Effector CD8-positive, alpha-beta T cell (primary cell): ENCODE measurements around the gene TECR.
"Not testable (repeated sequence)": the region's sequence is repeated elsewhere in the genome, so short reads cannot be mapped to it uniquely, and the experiment has no call there.

Experiments used
- DNase-seq: peaks from one replicate; lab custom pipeline; 2025; lab: John Stamatoyannopoulos, UW

Gene TECR

DNA sequence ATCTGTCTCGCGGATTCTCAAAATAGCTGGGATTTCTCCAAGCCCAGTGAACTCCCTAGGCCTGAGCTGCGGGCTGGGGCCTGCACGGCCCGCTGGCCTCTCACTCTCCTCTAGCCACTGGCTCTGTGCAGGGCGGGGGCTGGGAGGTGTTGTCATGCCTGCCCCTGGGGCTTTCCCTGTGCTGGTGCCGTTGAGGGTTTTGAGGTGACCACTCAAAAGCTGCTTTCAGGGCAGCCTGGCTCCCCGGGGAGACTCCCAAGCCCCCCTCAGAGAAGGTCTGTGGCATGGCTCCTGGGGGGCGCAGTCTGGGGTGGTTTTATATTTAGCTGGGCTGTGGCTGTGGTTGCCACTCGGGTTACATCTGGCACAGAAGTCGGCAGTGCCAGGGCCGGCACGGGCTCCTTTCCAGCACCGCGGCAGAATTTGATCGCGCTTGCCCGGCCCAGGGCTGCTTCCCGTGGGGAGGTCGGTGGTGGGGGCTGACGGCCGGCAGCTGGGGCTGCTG, 32.5 kb downstream of the TECR start:
- DNase-seq = no peak

- no peak for DNase-seq
Observed at GRCh38 chr19:14562660-14563589, 33.5 kb downstream of the TECR start.

DNA sequence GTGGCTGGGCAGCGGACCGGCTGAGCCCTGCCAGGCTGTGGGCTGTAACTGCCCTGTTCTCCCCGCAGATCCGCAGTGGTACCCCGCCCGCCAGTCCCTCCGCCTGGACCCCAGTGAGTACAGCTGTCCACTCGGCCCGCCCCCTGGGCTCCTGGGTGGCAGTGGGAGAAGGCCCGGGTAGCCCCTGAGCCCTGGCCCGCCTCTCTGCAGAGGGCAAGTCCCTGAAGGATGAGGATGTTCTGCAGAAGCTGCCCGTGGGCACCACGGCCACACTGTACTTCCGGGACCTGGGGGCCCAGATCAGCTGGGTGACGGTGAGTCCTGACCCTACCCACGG, 34.2 kb downstream of the TECR start:
- no peak for DNase-seq

- DNase-seq = peak; percentile 28
Observed at GRCh38 chr19:14563989-14564651, 34.7 kb downstream of the TECR start.

- DNase-seq = not testable (repeated sequence)
Observed at GRCh38 chr19:14564652-14565297, 35.4 kb downstream of the TECR start.

DNA sequence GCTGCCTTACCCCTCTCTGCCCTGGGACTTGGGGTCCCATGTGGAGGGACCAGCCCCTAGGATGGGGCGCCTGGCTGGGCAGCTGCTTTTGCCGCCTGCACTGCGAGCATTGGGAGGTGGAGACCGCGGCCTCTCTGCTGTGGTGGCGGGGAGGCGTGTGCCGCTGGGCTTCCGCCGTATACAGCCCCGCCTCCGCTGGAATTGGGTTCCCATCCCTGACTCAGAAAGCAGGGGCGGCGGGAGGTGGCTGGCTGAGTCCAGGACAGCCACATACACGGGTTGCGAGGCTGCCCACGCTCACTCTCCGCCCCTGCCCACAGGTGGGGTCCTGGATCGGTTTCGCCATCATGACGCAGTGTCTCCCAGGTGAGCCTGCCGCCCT, 35.9 kb downstream of the TECR start:
- DNase-seq = no peak

DNA sequence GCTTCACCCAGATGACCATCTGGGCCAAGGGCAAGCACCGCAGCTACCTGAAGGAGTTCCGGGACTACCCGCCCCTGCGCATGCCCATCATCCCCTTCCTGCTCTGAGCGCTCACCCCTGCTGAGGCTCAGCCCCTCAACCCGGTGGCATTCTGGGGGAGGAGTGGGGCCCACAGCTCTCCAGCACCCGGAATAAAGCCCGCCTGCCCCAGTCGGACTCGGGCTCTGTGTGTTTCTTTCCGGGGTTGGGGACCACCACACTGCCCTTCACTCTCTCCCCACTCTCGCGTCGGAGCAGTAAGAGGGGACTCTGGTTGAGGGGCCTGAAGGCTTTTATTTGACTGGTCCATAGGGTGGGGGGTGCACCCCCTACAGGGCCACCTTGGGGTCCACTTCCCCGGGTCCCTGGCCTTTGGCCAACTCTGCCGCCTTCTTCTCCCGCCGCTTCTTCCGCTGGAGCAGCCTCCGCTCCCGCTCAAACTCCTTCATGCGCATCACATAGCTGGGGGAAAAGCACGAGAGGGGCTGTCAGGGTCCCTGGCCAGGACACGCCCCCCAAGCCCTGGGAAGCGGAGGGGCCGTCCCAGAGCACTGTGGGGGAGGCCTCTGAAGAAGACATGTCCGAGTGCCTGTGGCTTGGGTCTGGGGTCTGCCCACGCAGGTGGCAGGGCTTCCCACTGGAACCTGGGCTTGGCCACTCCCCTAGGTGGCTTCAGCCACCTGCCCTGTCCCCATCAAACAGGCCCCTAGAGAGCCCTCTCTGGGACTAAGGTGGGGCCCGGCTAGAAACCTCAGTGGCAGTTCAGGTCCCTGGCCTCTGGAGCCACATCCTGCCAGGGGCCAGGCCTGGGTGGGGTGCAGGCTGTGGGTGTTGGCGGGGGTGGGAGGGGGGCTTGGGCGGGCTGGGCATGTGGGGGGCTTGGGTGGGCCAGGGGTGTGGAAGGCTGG, 36.6 kb downstream of the TECR start:
- DNase-seq = no peak

GRCh38 chr19:14566712-14567077, 37.3 kb downstream of the TECR start:
- DNase-seq = no peak

- no peak for DNase-seq
Observed at GRCh38 chr19:14567079-14567478, 37.7 kb downstream of the TECR start.

DNA sequence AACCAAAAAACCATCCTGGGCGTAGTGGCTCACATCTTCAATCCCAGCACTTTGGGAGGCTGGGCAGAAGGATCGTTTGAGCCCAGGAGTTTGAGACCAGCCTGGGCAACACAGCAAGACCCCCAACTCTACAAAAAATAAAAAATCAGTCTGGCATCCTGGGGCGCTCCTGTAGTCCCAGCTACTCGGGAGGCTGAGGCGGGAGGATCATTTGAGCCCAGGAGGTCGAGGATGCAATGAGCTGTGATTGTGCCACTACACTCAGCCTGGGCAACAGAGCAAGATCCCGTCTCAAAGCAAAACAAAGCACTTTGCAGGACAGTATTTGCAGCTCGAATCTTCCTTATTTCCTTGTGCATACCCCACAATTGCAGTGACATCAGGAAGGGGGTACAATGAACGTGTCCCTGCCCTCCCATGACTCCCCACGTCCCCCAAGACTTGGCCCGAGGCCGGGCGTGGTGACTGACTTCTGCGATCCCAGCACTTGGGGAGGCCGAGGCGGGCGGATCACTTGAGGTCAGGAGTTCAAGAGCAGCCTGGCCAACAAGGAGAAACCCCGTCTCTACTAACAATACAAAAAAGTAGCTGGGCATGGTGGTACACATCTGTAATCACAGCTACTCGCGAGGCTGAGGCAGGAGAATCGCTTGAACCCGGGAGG, 41.6 kb downstream of the TECR start:
- DNase-seq = no peak

GRCh38 chr19:14571695-14572490, 42.5 kb downstream of the TECR start, which contains the start of gene NDUFB7:
NDUFB7 (minus strand) TSS chr19:14572066; CDS start chr19:14572000, 66 bp downstream.
- DNase-seq = peak; percentile 82

- DNase-seq = no peak
Observed at GRCh38 chr19:14575428-14575980, 46.1 kb downstream of the TECR start.

- no peak for DNase-seq
Observed at GRCh38 chr19:14576363-14576762, 47.0 kb downstream of the TECR start.

DNA sequence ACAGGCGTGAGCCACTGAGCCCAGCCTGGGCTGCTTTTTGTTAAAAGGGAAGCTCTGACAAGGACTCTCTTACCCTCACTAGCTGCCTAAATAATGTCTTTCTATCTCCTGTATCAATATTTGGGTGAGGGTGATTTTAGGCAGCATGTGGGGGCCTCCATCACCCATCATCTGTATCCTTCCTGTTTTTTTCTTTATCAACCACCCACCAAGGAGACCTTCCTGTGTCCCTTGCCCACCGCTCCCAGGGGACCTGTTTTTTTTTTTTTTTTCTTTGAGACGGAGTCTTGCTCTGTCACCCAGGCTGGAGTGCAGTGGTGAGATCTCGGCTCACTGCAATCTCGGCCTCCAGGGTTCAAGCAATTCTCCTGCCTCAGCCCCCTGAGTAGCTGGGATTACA, 47.9 kb downstream of the TECR start:
- DNase-seq = no peak

DNA sequence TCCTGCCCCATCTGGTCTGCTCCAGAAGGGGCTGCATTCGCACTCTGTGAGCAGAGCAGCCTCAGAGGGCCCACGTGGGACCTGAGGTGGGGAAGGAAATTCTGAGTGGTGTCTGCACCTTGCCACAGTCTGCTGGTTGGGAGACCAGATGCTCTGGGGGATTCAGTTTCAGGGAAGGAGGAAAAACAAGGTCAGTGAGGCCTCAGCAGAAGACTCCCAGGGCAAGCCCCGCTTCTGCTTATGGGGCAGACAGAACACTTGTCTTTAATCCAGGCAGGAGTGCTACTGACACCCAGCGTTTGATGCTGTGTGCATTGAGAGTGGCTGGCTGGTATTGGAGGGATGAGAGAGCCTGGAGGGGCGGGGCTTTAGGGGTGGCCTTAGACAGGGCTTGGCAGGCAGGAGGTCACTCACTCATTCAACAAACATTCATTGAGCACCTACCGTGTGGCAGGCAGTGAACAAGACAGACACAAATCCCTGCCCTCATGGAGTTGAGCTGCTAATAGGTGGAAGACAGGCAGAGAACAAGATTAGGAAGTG, 48.6 kb downstream of the TECR start:
- no peak for DNase-seq

- DNase-seq = no peak
Observed at GRCh38 chr19:14580623-14581237, 51.3 kb downstream of the TECR start.

DNA sequence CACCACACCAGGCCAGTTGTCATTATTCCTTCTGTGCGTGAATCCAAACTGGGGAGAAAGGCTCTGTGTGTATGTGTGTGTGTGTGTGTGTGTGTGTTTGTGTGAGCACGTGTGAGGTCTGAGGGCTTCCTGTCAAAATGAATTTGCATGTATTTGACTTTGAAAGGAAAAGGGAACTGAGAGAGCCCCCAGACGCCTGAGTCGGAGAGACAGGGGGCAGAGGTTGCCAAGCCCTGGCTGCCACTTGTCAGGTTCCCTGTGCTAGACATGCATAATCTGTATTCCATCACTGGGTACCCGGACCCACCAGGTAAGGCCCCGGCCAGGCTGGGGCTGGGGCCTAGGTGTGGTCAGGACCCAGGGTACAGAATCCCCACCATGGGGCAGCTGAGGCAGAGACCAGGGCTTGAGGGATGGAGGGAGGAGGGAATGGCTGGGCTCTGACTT, 53.5 kb downstream of the TECR start, which contains the start of gene CLEC17A:
Gene CLEC17A, plus strand, starts transcription at position 191 of the 447 bp plus-strand sequence. Its CDS starts 77 bp downstream, at position 268.
- DNase-seq = no peak

DNA sequence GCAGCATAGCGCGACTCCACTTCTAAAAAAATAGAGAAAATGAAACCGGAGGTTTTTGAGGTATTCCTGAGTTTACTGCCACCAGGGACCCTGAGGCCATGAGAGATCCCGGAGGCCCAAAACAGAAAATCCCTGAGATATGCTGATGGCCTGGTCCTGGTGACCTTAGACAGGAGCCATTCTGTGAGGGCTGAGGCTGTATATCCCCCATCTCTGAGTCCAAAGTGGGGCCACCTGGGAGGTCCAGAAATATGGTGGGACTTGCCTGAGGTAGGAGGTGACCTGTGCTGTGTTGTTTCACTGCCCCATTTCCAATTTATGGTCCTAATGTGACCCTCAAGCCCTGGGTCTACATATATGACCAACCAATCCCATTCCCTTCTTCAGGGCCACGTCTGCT, 55.0 kb downstream of the TECR start:
- not testable (repeated sequence) for DNase-seq

DNA sequence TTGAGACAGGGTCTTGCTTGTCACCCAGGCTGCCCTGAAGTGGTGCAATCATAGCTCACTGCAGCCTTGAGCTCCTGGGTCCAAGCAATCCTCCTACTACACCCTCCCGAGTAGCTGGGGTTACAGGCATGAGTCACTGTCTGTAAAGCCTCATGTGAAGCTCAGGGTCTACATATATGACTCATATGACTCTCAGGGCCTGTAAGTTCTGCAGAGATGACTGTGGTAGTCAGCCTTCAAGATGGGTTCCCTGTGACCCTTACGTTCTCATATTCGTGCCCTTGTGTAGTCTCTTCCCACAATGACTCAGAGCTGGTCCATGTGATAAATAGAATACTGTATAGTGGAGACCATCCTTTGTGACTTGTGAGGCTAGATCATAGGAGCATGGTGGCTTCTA, 55.8 kb downstream of the TECR start:
- DNase-seq = not testable (repeated sequence)
